Measurements from ENCODE around the gene GJD3. TPM values are rescaled to one million over a fixed set of nuclear protein-coding genes. Genes with fewer than 3 reads are reported as not detected.

Gene GJD3
- total RNA-seq, 4 donors from 2014 or later, result 0.98 to 1.2 TPM; not detected in 2

- Histone ChIP-seq H3K9me3 (no peaks in the 10 kb centered on the region), H3K4me1 (peaks cover 84 to 92% of the 10 kb centered on the region in 2 donors), H3K4me3 (peak overlapping the region in 3 of 4 donors; percentile 4 to 27 (median 6)), H3K36me3 (peaks cover 0 to 10% of the 10 kb centered on the region in 2 donors), H3K27me3 (no peaks in the 10 kb centered on the region), H3K27ac (peak overlapping the region; percentile 95 to 100 (median 98))
- in situ Hi-C loops (cut with MboI; ENCODE audit: low sequenced_read_pairs in 4 of 4) (no loop called here), intact Hi-C loops (cut with DNase I; ENCODE audit: low total_unique reads) (loop anchor here (10.0 kb wide), 1 partner anchor 1153 kb away; the partner anchor contains the start of gene CACNB1)
- no peak for ATAC-seq
- no peak for TF ChIP-seq CTCF (IDR thresholded peaks at IDR 0.05 in 4 of 5, conservative IDR thresholded peaks at IDR 0.05 in 1 of 5)
- no peak for TF ChIP-seq POLR2A (IDR thresholded peaks at IDR 0.05)
- peak in 1 of 2 donors; percentile 30 for DNase-seq
These were observed 17.0 kb downstream of the GJD3 start for GRCh38 chr17:40347319-40348135.

- H3K4me3 ChIP-seq, result peak overlapping the region in 2 of 4 donors; percentile 6 to 70
- DNase-seq, result peak in 1 of 2 donors; percentile 46
- in situ Hi-C loops (cut with MboI; ENCODE audit: low sequenced_read_pairs in 4 of 4), result no loop called here
- intact Hi-C loops (cut with DNase I; ENCODE audit: low total_unique reads), result loop anchor here (10.0 kb wide), 1 partner anchor 1152 kb away; the partner anchor contains the start of gene CACNB1
- no peaks in the 10 kb centered on the region for H3K27me3 ChIP-seq
- H3K9me3 ChIP-seq, result no peaks in the 10 kb centered on the region
- H3K27ac ChIP-seq, result peak overlapping the region; percentile 95 to 100 (median 98)
- ATAC-seq, result peak; percentile 16 to 24
- peaks cover 84 to 97% of the 10 kb centered on the region in 2 donors for H3K4me1 ChIP-seq
- TF ChIP-seq POLR2A (IDR thresholded peaks at IDR 0.05), result no peak
- no peak for TF ChIP-seq CTCF (IDR thresholded peaks at IDR 0.05 in 4 of 5, conservative IDR thresholded peaks at IDR 0.05 in 1 of 5)
- H3K36me3 ChIP-seq, result peaks cover 0 to 2% of the 10 kb centered on the region in 2 donors
These were observed 17.8 kb downstream of the GJD3 start for GRCh38 chr17:40346765-40347158.

- in situ Hi-C loops (cut with MboI; ENCODE audit: low sequenced_read_pairs in 4 of 4), result no loop called here
These were observed 18.4 kb downstream of the GJD3 start for GRCh38 chr17:40345994-40346764.

More at GRCh38 chr17:40345994-40346764, 18.4 kb downstream of the GJD3 start:
- Histone ChIP-seq H3K36me3 (no peaks in the 10 kb centered on the region), H3K9me3 (no peaks in the 10 kb centered on the region), H3K27ac (peak overlapping the region; percentile 95 to 100 (median 98)), H3K27me3 (no peaks in the 10 kb centered on the region), H3K4me3 (peak overlapping the region; percentile 70 to 81 (median 76)), H3K4me1 (peaks cover 84 to 91% of the 10 kb centered on the region in 2 donors)
- no peak for DNase-seq
- intact Hi-C loops (cut with DNase I; ENCODE audit: low total_unique reads), result loop anchor here (10.0 kb wide), 1 partner anchor 1151 kb away; the partner anchor contains the start of gene CACNB1
- no peak for TF ChIP-seq CTCF (IDR thresholded peaks at IDR 0.05 in 4 of 5, conservative IDR thresholded peaks at IDR 0.05 in 1 of 5)
- TF ChIP-seq POLR2A (IDR thresholded peaks at IDR 0.05), result no peak
- no peak for ATAC-seq
